A549 (cell line): ENCODE results near the gene REEP3. TPM values are rescaled to one million over a fixed set of nuclear protein-coding genes. Genes with fewer than 3 reads are reported as not detected.

ENCODE experiments used
- ATAC-seq, 2 experiments: fragments of 200-7000 bp in 1 of 2; fragments of >200 bp in 1 of 2; cut with Nextera tagmentation in 1 of 2; cut with Tn5 transposase in 1 of 2; 3 replicates each; pipeline versions ENCODE4 v1.8.0 to v1.9.1; 2018 to 2020; ENCODE audit warnings: mild to moderate bottlenecking in 1 of 2, moderate library complexity in 1 of 2
- CTCF ChIA-PET: fragments of 300-600 bp; sonication (Branson Sonifier 250); formaldehyde crosslinking; extraction: SDS; loops from one replicate; lab custom pipeline; 2021; ENCODE audit warnings: antibody characterized with exemption, inconsistent platforms; lab: Yijun Ruan, JAX
- POLR2A ChIA-PET: fragments of 350-600 bp; formaldehyde crosslinking; extraction: SDS; loops from one replicate; lab custom pipeline; 2021; ENCODE audit warnings: antibody characterized with exemption, inconsistent platforms; lab: Yijun Ruan, JAX
- DNase-seq, 2 experiments: peaks; one replicate each; pipeline versions ENCODE4 v3.0.0 to v3.0.0-alpha.2; 2011 to 2016; ENCODE audit warnings: low read depth in 1 of 2, low spot score in 1 of 2
- FAIRE-seq: peaks from 2 replicates; lab custom pipeline; 2011; peaks lifted over from hg19 to GRCh38; lab: Jason Lieb, UNC
- H3K27ac ChIP-seq, 2 experiments: fragments of >200 bp; sonication (Bioruptor Twin); formaldehyde crosslinking; 3 replicates each; pipeline ENCODE4 v1.5.1; 2016 to 2017
- H3K4me1 ChIP-seq: fragments of >200 bp; sonication (Bioruptor Twin); formaldehyde crosslinking; 3 replicates; pipeline ENCODE4 v1.6.1; 2016
- H3K4me2 ChIP-seq: fragments of >200 bp; sonication (Bioruptor Twin); formaldehyde crosslinking; 3 replicates; pipeline ENCODE4 v1.6.1; 2016
- H3K4me3 ChIP-seq: fragments of >200 bp; sonication (Bioruptor Twin); formaldehyde crosslinking; 3 replicates; pipeline ENCODE4 v1.5.1; 2016
- H3K9me3 ChIP-seq: fragments of >200 bp; sonication (Bioruptor Twin); formaldehyde crosslinking; 3 replicates; pipeline ENCODE4 v1.6.1; 2016
- ATOH8 ChIP-seq: fragments of 250-450 bp; sonication (Bioruptor Pico); IDR thresholded peaks from 2 replicates; pipeline ENCODE4 v1.5.0; 2020; ENCODE audit warnings: low read depth, mild to moderate bottlenecking, moderate library complexity
- CEBPB ChIP-seq, 2 experiments: fragments of >200 bp in 1 of 2; sonication (Bioruptor Twin) in 1 of 2; formaldehyde crosslinking in 1 of 2; IDR thresholded peaks; 2 replicates each; pipeline ENCODE4 v1.6.1; 2012 to 2016
- CHD4 ChIP-seq: fragments of 200-600 bp; sonication (generic); IDR thresholded peaks from 2 replicates; pipeline ENCODE4 v1.6.1; 2016; ENCODE audit warnings: antibody characterized with exemption, mild to moderate bottlenecking, borderline replicate concordance
- CTCF ChIP-seq: fragments of >200 bp; sonication (Bioruptor Twin); formaldehyde crosslinking; IDR thresholded peaks from 3 replicates; pipeline ENCODE4 v1.5.1; 2016
- EP300 ChIP-seq, 2 experiments: fragments of >200 bp; sonication (Bioruptor Twin); formaldehyde crosslinking; IDR thresholded peaks; 2 replicates in 1 of 2; 3 replicates in 1 of 2; pipeline ENCODE4 v1.6.1; 2016 to 2017
- ESRRA ChIP-seq: fragments of 150-350 bp; IDR thresholded peaks from 2 replicates; pipeline ENCODE4 v1.6.1; 2014; ENCODE audit warnings: mild to moderate bottlenecking, low read length, borderline replicate concordance
- FOSL2 ChIP-seq, 2 experiments: fragments of 450-650 bp in 1 of 2; fragments of >200 bp in 1 of 2; sonication (Bioruptor Twin) in 1 of 2; formaldehyde crosslinking; IDR thresholded peaks; 2 replicates each; pipeline versions ENCODE4 v1.5.0 to v1.6.1; 2016 to 2020; ENCODE audit warnings: mild to moderate bottlenecking in 1 of 2, moderate library complexity in 1 of 2
- FOXS1 ChIP-seq: fragments of 250-450 bp; sonication (Bioruptor Pico); IDR thresholded peaks from 2 replicates; pipeline ENCODE4 v1.5.0; 2020; ENCODE audit warnings: mild to moderate bottlenecking, moderate library complexity
- GATA3 ChIP-seq: IDR thresholded peaks from 2 replicates; pipeline ENCODE4 v1.6.1; 2012; ENCODE audit warnings: borderline replicate concordance
- HDAC2 ChIP-seq: fragments of 200-600 bp; sonication (generic); IDR thresholded peaks from 2 replicates; pipeline ENCODE4 v1.6.1; 2016
- HEYL ChIP-seq: fragments of 250-450 bp; sonication (Bioruptor Pico); IDR thresholded peaks from 2 replicates; pipeline ENCODE4 v1.8.0; 2021; ENCODE audit warnings: mild to moderate bottlenecking, moderate library complexity
- JUN ChIP-seq, 2 experiments: fragments of >200 bp; sonication (Bioruptor Twin); formaldehyde crosslinking; IDR thresholded peaks; 2 replicates in 1 of 2; 3 replicates in 1 of 2; pipeline ENCODE4 v1.6.1; 2016 to 2017
- KDM5A ChIP-seq: fragments of 200-600 bp; sonication (generic); IDR thresholded peaks from 2 replicates; pipeline ENCODE4 v1.6.1; 2016; ENCODE audit warnings: antibody characterized with exemption, mild to moderate bottlenecking
- MAFK ChIP-seq: fragments of 450-650 bp; IDR thresholded peaks from 2 replicates; pipeline ENCODE4 v1.6.1; 2014; ENCODE audit not compliant: partially characterized antibody
- MAZ ChIP-seq: fragments of 150-350 bp; IDR thresholded peaks from 2 replicates; pipeline ENCODE4 v1.6.1; 2014; ENCODE audit warnings: antibody characterized with exemption, low read depth, low read length, borderline replicate concordance
- MYC ChIP-seq: IDR thresholded peaks from 2 replicates; pipeline ENCODE4 v1.6.1; 2012; ENCODE audit warnings: mild to moderate bottlenecking, inconsistent platforms, low read length, improper control_type of control experiment, borderline replicate concordance
- NFE2L2 ChIP-seq: fragments of 150-350 bp; conservative IDR thresholded peaks from 2 replicates; pipeline ENCODE4 v1.6.1; 2014; ENCODE audit warnings: low read length
- NR3C1 ChIP-seq: fragments of >200 bp; sonication (Bioruptor Twin); formaldehyde crosslinking; IDR thresholded peaks from 3 replicates; pipeline ENCODE4 v1.6.1; 2017
- PHF8 ChIP-seq: fragments of 200-600 bp; sonication (generic); IDR thresholded peaks from 2 replicates; pipeline ENCODE4 v1.6.1; 2016; ENCODE audit warnings: low read depth, mild to moderate bottlenecking, antibody characterized with exemption, moderate library complexity, borderline replicate concordance
- POLR2A ChIP-seq: IDR thresholded peaks from 2 replicates; pipeline ENCODE4 v1.6.1; 2012; ENCODE audit warnings: mild to moderate bottlenecking, low read length
- POLR2AphosphoS2 ChIP-seq: conservative IDR thresholded peaks from 2 replicates; pipeline ENCODE4 v1.6.1; 2012; ENCODE audit warnings: low read length, improper control_type of control experiment, inconsistent platforms
- RARB ChIP-seq: fragments of 250-450 bp; sonication (Bioruptor Pico); IDR thresholded peaks from 2 replicates; pipeline ENCODE4 v1.8.0; 2021; ENCODE audit warnings: mild to moderate bottlenecking, moderate library complexity
- RCOR1 ChIP-seq: fragments of 150-350 bp; IDR thresholded peaks from 2 replicates; pipeline ENCODE4 v1.6.1; 2014; ENCODE audit warnings: antibody characterized with exemption, low read length, low read depth
- RFX5 ChIP-seq: fragments of 450-650 bp; IDR thresholded peaks from 2 replicates; pipeline ENCODE4 v1.7.1; 2014; ENCODE audit warnings: antibody characterized with exemption, mild to moderate bottlenecking, moderate library complexity
- RNF2 ChIP-seq: fragments of 200-600 bp; sonication (generic); IDR thresholded peaks from 2 replicates; pipeline ENCODE4 v1.6.1; 2016; ENCODE audit warnings: low read depth, mild to moderate bottlenecking, antibody characterized with exemption, moderate library complexity, borderline replicate concordance
- SMC3 ChIP-seq: fragments of >200 bp; sonication (Bioruptor Twin); formaldehyde crosslinking; IDR thresholded peaks from 3 replicates; pipeline ENCODE4 v1.6.1; 2018; ENCODE audit warnings: inconsistent platforms
- TFCP2L1 ChIP-seq: fragments of 250-450 bp; sonication (Bioruptor Pico); IDR thresholded peaks from 2 replicates; pipeline ENCODE4 v1.5.0; 2021; ENCODE audit warnings: mild to moderate bottlenecking
- TP53 ChIP-seq: fragments of 250-450 bp; sonication (Bioruptor Pico); IDR thresholded peaks from 2 replicates; pipeline ENCODE4 v1.5.0; 2021; ENCODE audit warnings: mild to moderate bottlenecking, moderate library complexity
- ZC3H11A ChIP-seq: fragments of 450-650 bp; IDR thresholded peaks from 2 replicates; pipeline ENCODE4 v1.6.1; 2014; ENCODE audit warnings: antibody characterized with exemption, mild to moderate bottlenecking
- ZFP36 ChIP-seq: fragments of 450-650 bp; IDR thresholded peaks from 2 replicates; pipeline ENCODE4 v1.6.1; 2014; ENCODE audit warnings: borderline replicate concordance; ENCODE audit not compliant: partially characterized antibody
- WGBS: methylation state at CpG from one replicate; pipeline ENCODE4 v1.1.6; 2017; ENCODE audit errors: missing lambda C conversion rate; 5-methylcytosine and 5-hydroxymethylcytosine counted together
- polyA plus RNA-seq, 4 experiments: library from polyadenylated mRNA; depleted of rRNA in 3 of 4; stranded (reverse); fragments of >200 nt; fragmentation: RNase III in 1 of 4; extraction: RNeasy Plus Mini Kit Qiagen cat#74134 plus additional on column Dnase treatment in 1 of 4; gene quantifications; 2 replicates in 3 of 4; 3 replicates in 1 of 4; pipeline ENCODE4 v1.2.3, GENCODE V29; 2011 to 2017
- TF ChIP-seq, protein P1 (sequence below): IDR thresholded peaks from 2 replicates; pipeline ENCODE4 v1.6.1; 2012
- TF ChIP-seq, protein P2 (sequence below): fragments of >200 bp; sonication (Bioruptor Twin); formaldehyde crosslinking; IDR thresholded peaks from 2 replicates; pipeline ENCODE4 v1.6.1; 2016
- TF ChIP-seq, protein P3 (sequence below): IDR thresholded peaks from 2 replicates; pipeline ENCODE4 v1.6.1; 2012; ENCODE audit warnings: low read depth, borderline replicate concordance

REEP3 gene
- polyA plus RNA-seq, 2 of the 4 experiments (the other 2 are of a cell fraction) = 19.6 to 35.8 TPM

DNA sequence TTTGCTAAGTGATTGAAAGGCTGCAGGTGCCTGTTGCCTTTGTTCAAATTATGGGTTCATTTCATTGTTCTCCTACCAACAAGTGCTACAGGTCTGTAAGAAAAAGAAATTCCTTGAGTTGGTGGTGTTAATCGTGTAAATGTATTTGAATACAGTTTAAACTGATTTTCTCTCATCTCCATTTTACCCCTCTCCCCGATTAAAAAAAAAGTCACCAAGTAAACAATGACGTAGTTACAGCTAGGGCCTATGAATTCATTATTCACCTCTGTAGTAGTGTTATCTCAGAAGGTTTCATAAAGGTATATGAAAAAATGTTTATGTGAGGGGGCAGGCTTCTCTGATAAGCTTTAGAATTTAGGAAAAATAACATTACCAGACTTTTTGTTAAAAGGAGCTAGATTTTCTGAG, 1.1 kb downstream of the REEP3 start:
- Histone ChIP-seq H3K4me2 (peak overlapping the region; percentile 82), H3K4me3 (peak overlapping the region; percentile 70), H3K4me1 (peaks cover 20% of the 10 kb centered on the region; the same call in 2 of the 3 replicates), H3K27ac (peak overlapping the region; percentile 98 to 99), H3K9me3 (no peaks in the 10 kb centered on the region)
- POLR2A ChIA-PET = interaction anchor here (0.8 to 3.5 kb wide), 12 partner anchors 8 to 264 kb away, joined by 3 to 23 read pairs (median 4); no protein-coding TSS in a partner anchor
- 2% methylated on average over 3 of the region's 3 CpGs for WGBS
- DNase-seq = peak; percentile 33 to 73
- TF ChIP-seq, protein P1, sequence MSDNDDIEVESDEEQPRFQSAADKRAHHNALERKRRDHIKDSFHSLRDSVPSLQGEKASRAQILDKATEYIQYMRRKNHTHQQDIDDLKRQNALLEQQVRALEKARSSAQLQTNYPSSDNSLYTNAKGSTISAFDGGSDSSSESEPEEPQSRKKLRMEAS = no peak
- TF ChIP-seq GATA3 (no peak), PHF8 (peak; percentile 20), POLR2AphosphoS2 (no peak)
- TF ChIP-seq, protein P2, sequence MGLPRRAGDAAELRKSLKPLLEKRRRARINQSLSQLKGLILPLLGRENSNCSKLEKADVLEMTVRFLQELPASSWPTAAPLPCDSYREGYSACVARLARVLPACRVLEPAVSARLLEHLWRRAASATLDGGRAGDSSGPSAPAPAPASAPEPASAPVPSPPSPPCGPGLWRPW = no peak
- CTCF ChIA-PET = interaction anchor here (0.7 to 1.4 kb wide), 4 partner anchors 15 to 106 kb away, joined by 3 to 4 read pairs (median 3); no protein-coding TSS in a partner anchor
- ATAC-seq = 0 out of 6 replicates have a peak, but pooled peaks of 1 of the 2 experiments have one; percentile 10
- no peak for FAIRE-seq

GRCh38 chr10:63522995-63523394, 1.8 kb downstream of the REEP3 start:
- Histone ChIP-seq H3K9me3 (no peaks in the 10 kb centered on the region), H3K4me1 (peaks cover 20% of the 10 kb centered on the region; the same call in 2 of the 3 replicates), H3K4me3 (peak overlapping the region; percentile 70; the same call in 1 of the 3 replicates), H3K27ac (no peak overlapping the region; a peak in 2 of 6 replicates), H3K4me2 (peak overlapping the region; percentile 82)
- CTCF ChIA-PET = interaction anchor here (0.7 to 1.0 kb wide), 5 partner anchors 15 to 197 kb away, joined by 3 read pairs; no protein-coding TSS in a partner anchor
- FAIRE-seq (no peak), ATAC-seq (no peak), DNase-seq (no peak)
- WGBS = 91% methylated on average over 2 of the region's 2 CpGs
- POLR2A ChIA-PET = interaction anchor here (1.1 to 3.5 kb wide), 4 partner anchors 7 to 107 kb away, joined by 4 to 23 read pairs (median 5); no protein-coding TSS in a partner anchor
- no peak for TF ChIP-seq TP53 (CRISPR knock-in tag)
- TF ChIP-seq ATOH8 (CRISPR knock-in tag) = no peak
- no peak for TF ChIP-seq HEYL
- no peak for TF ChIP-seq CHD4
- no peak for TF ChIP-seq RNF2
- TF ChIP-seq MAFK = no peak
- no peak for TF ChIP-seq HDAC2
- TF ChIP-seq SMC3 = no peak
- no peak for TF ChIP-seq ZC3H11A
- TF ChIP-seq TFCP2L1 (CRISPR knock-in tag) = no peak
- no peak for TF ChIP-seq FOXS1
- TF ChIP-seq CEBPB (IDR thresholded peaks at IDR 0.05) = no peak
- TF ChIP-seq KDM5A = no peak
- no peak for TF ChIP-seq ZFP36
- no peak for TF ChIP-seq RARB (CRISPR knock-in tag)
- TF ChIP-seq, protein P3, sequence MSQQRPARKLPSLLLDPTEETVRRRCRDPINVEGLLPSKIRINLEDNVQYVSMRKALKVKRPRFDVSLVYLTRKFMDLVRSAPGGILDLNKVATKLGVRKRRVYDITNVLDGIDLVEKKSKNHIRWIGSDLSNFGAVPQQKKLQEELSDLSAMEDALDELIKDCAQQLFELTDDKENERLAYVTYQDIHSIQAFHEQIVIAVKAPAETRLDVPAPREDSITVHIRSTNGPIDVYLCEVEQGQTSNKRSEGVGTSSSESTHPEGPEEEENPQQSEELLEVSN = no peak
- no peak for TF ChIP-seq RCOR1
- TF ChIP-seq MAZ = no peak
- no peak for TF ChIP-seq ESRRA

- 84% methylated on average over 3 of the region's 3 CpGs for WGBS
- ATAC-seq = no peak
- H3K27ac ChIP-seq = no peak overlapping the region
- no peaks in the 10 kb centered on the region for H3K9me3 ChIP-seq
- POLR2A ChIA-PET = no interaction called here
- H3K4me2 ChIP-seq = no peak overlapping the region
- DNase-seq = no peak
- TF ChIP-seq NFE2L2 (no peak), RCOR1 (no peak), EP300 (IDR thresholded peaks at IDR 0.05) (no peak), JUN (IDR thresholded peaks at IDR 0.05) (no peak), POLR2A (no peak), CTCF (no peak), MYC (no peak), FOSL2 (IDR thresholded peaks at IDR 0.05) (no peak), FOSL2 (CRISPR knock-in tag; IDR thresholded peaks at IDR 0.05) (no peak), RFX5 (no peak), NR3C1 (no peak)
- TF ChIP-seq, protein P2 = no peak
- peaks cover 16% of the 10 kb centered on the region; the same call in 2 of the 3 replicates for H3K4me1 ChIP-seq
- H3K4me3 ChIP-seq = no peak overlapping the region
- CTCF ChIA-PET = interaction anchor here (0.9 kb wide), 1 partner anchor 105 kb away, joined by 5 read pairs; no protein-coding TSS in a partner anchor
- no peak for FAIRE-seq
These were observed 3.8 kb downstream of the REEP3 start for GRCh38 chr10:63525021-63525420.
